Activated CD8-positive, alpha-beta T cell treated with anti-CD3 and anti-CD28 coated beads for 36 hours (primary cell): ENCODE results near the gene SLC39A11. TPM values are rescaled to one million over a fixed set of nuclear protein-coding genes. Genes with fewer than 3 reads are reported as not detected.

Source experiments
- ATAC-seq: fragments of 200-7000 bp; cut with Tn5 transposase; one replicate; pipeline ENCODE4 v1.10.0; 2021; ENCODE audit warnings: mild to moderate bottlenecking, moderate library complexity
- CTCF ChIA-PET: fragments of 350-600 bp; sonication (Branson Sonifier 250); formaldehyde crosslinking; loops from one replicate; lab custom pipeline; 2021; ENCODE audit warnings: antibody characterized with exemption; lab: Charles Lee
- POLR2A ChIA-PET: fragments of 350-600 bp; sonication (Branson Sonifier 250); formaldehyde crosslinking; loops from one replicate; lab custom pipeline; 2021; ENCODE audit warnings: antibody characterized with exemption; lab: Charles Lee
- DNase-seq: peaks from one replicate; pipeline ENCODE4 v3.0.0-alpha.2; 2020
- H3K27ac Mint-ChIP-seq: one replicate; pipeline ENCODE4 v1.8.0; 2021; ENCODE audit warnings: mild to moderate bottlenecking, mixed read lengths
- H3K27me3 Mint-ChIP-seq: one replicate; pipeline ENCODE4 v1.8.0; 2021; ENCODE audit warnings: mixed read lengths
- H3K36me3 Mint-ChIP-seq: one replicate; pipeline ENCODE4 v1.8.0; 2021; ENCODE audit warnings: low read depth, mixed read lengths
- H3K4me1 Mint-ChIP-seq: one replicate; pipeline ENCODE4 v1.8.0; 2021; ENCODE audit warnings: low read depth, mixed read lengths
- H3K4me3 Mint-ChIP-seq: one replicate; pipeline ENCODE4 v1.8.0; 2021; ENCODE audit warnings: mild to moderate bottlenecking, moderate library complexity, mixed read lengths
- H3K9me3 Mint-ChIP-seq: one replicate; pipeline ENCODE4 v1.8.0; 2021; ENCODE audit warnings: mixed read lengths
- CTCF ChIP-seq: fragments of 200-600 bp; IDR thresholded peaks from one replicate; pipeline ENCODE4 v1.8.0; 2022; ENCODE audit warnings: antibody characterized with exemption, mild to moderate bottlenecking
- intact Hi-C: fragments of 100-400 bp; cut with micrococcal nuclease; formaldehyde crosslinking; loops from one replicate; pipeline ENCODE4 v1.10.0; 2022
- total RNA-seq, 2 experiments: library from RNA; stranded (reverse); gene quantifications; one replicate each; pipeline ENCODE4 v1.2.3, GENCODE V29; 2021

SLC39A11 gene
- total RNA-seq, 2 experiments from 2014 or later = 14.4 to 14.9 TPM

GRCh38 chr17:72945473-72945872 is 147.0 kb downstream of the SLC39A11 start:
- Mint-ChIP-seq H3K9me3 (no peaks in the 10 kb centered on the region), H3K27ac (no peak overlapping the region), H3K27me3 (no peaks in the 10 kb centered on the region), H3K4me3 (no peak overlapping the region), H3K36me3 (peaks cover 9% of the 10 kb centered on the region), H3K4me1 (peaks cover 2% of the 10 kb centered on the region)
- intact Hi-C loops = no loop called here
- DNase-seq = no peak
- ATAC-seq = no peak
- ChIA-PET CTCF (no interaction called here), POLR2A (no interaction called here)
- TF ChIP-seq CTCF = no peak

GRCh38 chr17:72943826-72944689 is 148.4 kb downstream of the SLC39A11 start:
- Mint-ChIP-seq H3K36me3 (peaks cover 9% of the 10 kb centered on the region), H3K27ac (no peak overlapping the region), H3K4me3 (no peak overlapping the region), H3K9me3 (no peaks in the 10 kb centered on the region), H3K27me3 (no peaks in the 10 kb centered on the region), H3K4me1 (peaks cover 2% of the 10 kb centered on the region)
- DNase-seq (no peak), ATAC-seq (no peak)
- ChIA-PET POLR2A (no interaction called here), CTCF (interaction anchor here (1.0 kb wide), 2 partner anchors 42 to 387 kb away, joined by 3 read pairs; no protein-coding TSS in a partner anchor)
- TF ChIP-seq CTCF = no peak
- intact Hi-C loops = no loop called here

- Mint-ChIP-seq H3K27me3 (no peaks in the 10 kb centered on the region), H3K9me3 (no peaks in the 10 kb centered on the region), H3K4me1 (peaks cover 2% of the 10 kb centered on the region), H3K4me3 (no peak overlapping the region), H3K36me3 (peaks cover 9% of the 10 kb centered on the region), H3K27ac (no peak overlapping the region)
- ATAC-seq (no peak), DNase-seq (no peak)
- TF ChIP-seq CTCF = no peak
- intact Hi-C loops = no loop called here
- POLR2A ChIA-PET = no interaction called here
- CTCF ChIA-PET = interaction anchor here (1.0 kb wide), 1 partner anchor 43 kb away, joined by 3 read pairs; no protein-coding TSS in a partner anchor
These were observed 149.9 kb downstream of the SLC39A11 start for GRCh38 chr17:72942579-72942978.

DNA sequence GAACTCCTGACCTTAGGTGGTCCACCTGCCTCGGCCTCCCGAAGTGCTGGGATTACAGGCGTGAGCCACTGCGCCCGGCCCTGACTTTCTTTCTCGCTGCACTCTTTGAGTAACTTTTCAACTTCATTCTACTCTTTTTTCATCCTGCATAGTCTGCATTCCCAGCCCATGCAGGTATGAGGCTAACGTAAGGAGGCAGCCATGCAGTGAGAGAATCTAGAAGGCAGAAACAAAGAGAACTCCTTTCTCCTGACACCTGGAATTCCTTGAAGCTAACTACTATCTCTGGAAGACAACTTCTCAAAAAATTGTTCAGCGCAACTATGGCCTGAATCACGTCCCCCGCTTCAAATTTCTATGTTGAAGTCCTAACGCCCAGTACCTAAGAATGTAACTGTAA is 152.0 kb downstream of the SLC39A11 start:
- Mint-ChIP-seq H3K27ac (no peak overlapping the region), H3K4me1 (no peaks in the 10 kb centered on the region), H3K4me3 (no peak overlapping the region), H3K36me3 (peaks cover 3% of the 10 kb centered on the region), H3K27me3 (no peaks in the 10 kb centered on the region), H3K9me3 (no peaks in the 10 kb centered on the region)
- ATAC-seq (no peak), DNase-seq (no peak)
- intact Hi-C loops = no loop called here
- no peak for TF ChIP-seq CTCF
- CTCF ChIA-PET = no interaction called here
- POLR2A ChIA-PET = no interaction called here

- H3K36me3 Mint-ChIP-seq = peaks cover 3% of the 10 kb centered on the region
- no peak overlapping the region for H3K4me3 Mint-ChIP-seq
- intact Hi-C loops = no loop called here
- TF ChIP-seq CTCF = no peak
- ChIA-PET POLR2A (no interaction called here), CTCF (no interaction called here)
- H3K9me3 Mint-ChIP-seq = no peaks in the 10 kb centered on the region
- no peak for DNase-seq
- no peaks in the 10 kb centered on the region for H3K27me3 Mint-ChIP-seq
- no peaks in the 10 kb centered on the region for H3K4me1 Mint-ChIP-seq
- no peak overlapping the region for H3K27ac Mint-ChIP-seq
- no peak for ATAC-seq
These were observed 154.0 kb downstream of the SLC39A11 start for GRCh38 chr17:72938482-72938881.
